ENCODE results near the gene CHI3L1. TPM values are rescaled to one million over a fixed set of nuclear protein-coding genes. Genes with fewer than 3 reads are reported as not detected.

The CHI3L1 gene
- total RNA-seq, 1 donor from 2014 or later: 7.4 TPM

GRCh38 chr1:203184467-203184866 is 2.0 kb downstream of the CHI3L1 start:
- intact Hi-C loops (cut with DNase I): no loop called here
- DNase-seq (ENCODE audit: low spot score): no peak

GRCh38 chr1:203183828-203184227 is 2.7 kb downstream of the CHI3L1 start:
- peak; percentile 59 for DNase-seq (ENCODE audit: low spot score)
- intact Hi-C loops (cut with DNase I): no loop called here

- DNase-seq (ENCODE audit: low spot score): peak; percentile 59
- intact Hi-C loops (cut with DNase I): no loop called here
Measured at GRCh38 chr1:203182387-203182953, 4.0 kb downstream of the CHI3L1 start.

- intact Hi-C loops (cut with DNase I): no loop called here
- DNase-seq (ENCODE audit: low spot score): peak; percentile 61
Measured at GRCh38 chr1:203181586-203182386, 4.7 kb downstream of the CHI3L1 start.

GRCh38 chr1:203180611-203181330 is 5.7 kb downstream of the CHI3L1 start:
- intact Hi-C loops (cut with DNase I): no loop called here
- DNase-seq (ENCODE audit: low spot score): no peak

- intact Hi-C loops (cut with DNase I): no loop called here
- DNase-seq (ENCODE audit: low spot score): no peak
Measured at GRCh38 chr1:203179667-203180005, 6.9 kb downstream of the CHI3L1 start.

GRCh38 chr1:203178821-203179666 is 7.5 kb downstream of the CHI3L1 start:
- peak; percentile 67 for DNase-seq (ENCODE audit: low spot score)
- intact Hi-C loops (cut with DNase I): no loop called here

GRCh38 chr1:203178083-203178482 is 8.4 kb downstream of the CHI3L1 start:
- intact Hi-C loops (cut with DNase I): no loop called here
- no peak for DNase-seq (ENCODE audit: low spot score)

- intact Hi-C loops (cut with DNase I): no loop called here
Measured at GRCh38 chr1:203177470-203178039, 8.9 kb downstream of the CHI3L1 start.

GRCh38 chr1:203177036-203177405 is 9.5 kb downstream of the CHI3L1 start:
- intact Hi-C loops (cut with DNase I): no loop called here
- DNase-seq (ENCODE audit: low spot score): no peak

More at GRCh38 chr1:203177470-203178039, 8.9 kb downstream of the CHI3L1 start:
- no peak for DNase-seq (ENCODE audit: low spot score)

- intact Hi-C loops (cut with DNase I): no loop called here
- no peak for DNase-seq (ENCODE audit: low spot score)
Measured at GRCh38 chr1:203176273-203177035, 10.1 kb downstream of the CHI3L1 start.

- intact Hi-C loops (cut with DNase I): no loop called here
- no peak for DNase-seq (ENCODE audit: low spot score)
Measured at GRCh38 chr1:203175827-203176241, 10.7 kb downstream of the CHI3L1 start.

GRCh38 chr1:203175237-203175826 is 11.2 kb downstream of the CHI3L1 start, which contains the start of gene MYBPH:
Gene MYBPH (minus strand): TSS chr1:203175826. CDS start chr1:203175755, 71 bp downstream.
- intact Hi-C loops (cut with DNase I): no loop called here
- no peak for DNase-seq (ENCODE audit: low spot score)

GRCh38 chr1:203174324-203174985 is 12.0 kb downstream of the CHI3L1 start:
- DNase-seq (ENCODE audit: low spot score): no peak
- intact Hi-C loops (cut with DNase I): no loop called here

GRCh38 chr1:203173566-203173965 is 12.9 kb downstream of the CHI3L1 start:
- DNase-seq (ENCODE audit: low spot score): no peak
- intact Hi-C loops (cut with DNase I): no loop called here

- intact Hi-C loops (cut with DNase I): no loop called here
- DNase-seq (ENCODE audit: low spot score): no peak
Measured at GRCh38 chr1:203173011-203173555, 13.4 kb downstream of the CHI3L1 start.

GRCh38 chr1:203172184-203173010 is 14.1 kb downstream of the CHI3L1 start:
- peak; percentile 86 for DNase-seq (ENCODE audit: low spot score)

More at GRCh38 chr1:203172184-203173010, 14.1 kb downstream of the CHI3L1 start:
- intact Hi-C loops (cut with DNase I): loop anchor here (1.0 kb wide), 2 partner anchors 54 to 133 kb away; no protein-coding TSS in a partner anchor
